Femur (tissue), 1 donor: ENCODE data around the gene HVCN1.
"Not testable (repeated sequence)": the region's sequence is repeated elsewhere in the genome, so short reads cannot be mapped to it uniquely, and the experiment has no call there.

Source experiments
- DNase-seq: peaks from one replicate; pipeline ENCODE4 v3.0.0-alpha.2; 2017

The HVCN1 gene

DNA sequence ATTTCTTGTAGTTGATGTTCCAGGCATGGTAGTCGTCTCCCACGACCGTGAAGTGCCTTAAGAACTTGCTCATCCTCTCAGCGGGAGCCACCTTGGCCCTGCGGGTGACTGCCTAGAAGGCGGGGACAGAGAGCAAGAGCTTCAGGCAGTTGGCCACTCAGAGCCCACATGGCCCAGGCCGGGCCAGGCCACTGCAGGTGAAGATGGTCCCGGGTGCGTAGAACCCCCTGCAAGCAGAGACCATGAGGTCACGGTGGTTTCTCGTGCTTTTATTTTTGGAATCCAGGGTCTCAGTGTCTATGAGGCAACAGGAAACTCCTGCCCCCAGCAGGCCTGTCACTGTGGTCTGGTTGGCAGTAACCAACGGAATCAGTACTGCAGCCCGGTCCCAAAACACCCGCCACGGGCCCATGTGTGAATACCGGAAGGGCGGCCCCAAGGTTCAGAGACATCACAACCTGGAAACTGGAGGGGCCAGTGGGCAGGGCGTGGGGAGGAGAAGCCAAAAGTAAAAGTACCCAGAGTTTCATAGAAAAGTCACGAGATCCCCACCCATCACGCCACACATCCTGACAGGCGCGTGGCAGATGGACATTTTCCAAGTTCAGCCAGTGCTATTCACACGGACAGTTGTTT is 27.5 kb downstream of the HVCN1 start:
- DNase-seq: peak; percentile 40

DNA sequence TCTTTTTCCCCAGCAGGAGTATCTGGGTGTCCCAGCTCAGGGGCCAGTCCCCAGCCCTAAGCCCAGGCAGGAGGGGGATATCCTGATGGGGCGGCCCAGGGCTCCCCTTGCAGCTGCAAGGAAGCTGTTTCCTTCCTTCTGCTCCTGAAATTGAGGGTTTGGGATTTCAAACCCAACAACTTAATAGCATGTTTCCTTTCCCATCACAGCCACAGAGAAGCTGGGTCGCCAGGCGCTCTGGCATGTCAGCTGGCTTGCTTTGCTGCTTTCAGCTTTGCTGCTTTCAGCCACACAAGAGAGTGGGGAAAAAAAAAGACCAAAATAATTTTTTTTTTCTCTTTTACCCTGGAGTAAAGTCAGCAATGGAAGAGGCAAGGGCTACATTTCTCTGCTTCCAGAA is 30.0 kb downstream of the HVCN1 start:
- peak; percentile 66 for DNase-seq

DNA sequence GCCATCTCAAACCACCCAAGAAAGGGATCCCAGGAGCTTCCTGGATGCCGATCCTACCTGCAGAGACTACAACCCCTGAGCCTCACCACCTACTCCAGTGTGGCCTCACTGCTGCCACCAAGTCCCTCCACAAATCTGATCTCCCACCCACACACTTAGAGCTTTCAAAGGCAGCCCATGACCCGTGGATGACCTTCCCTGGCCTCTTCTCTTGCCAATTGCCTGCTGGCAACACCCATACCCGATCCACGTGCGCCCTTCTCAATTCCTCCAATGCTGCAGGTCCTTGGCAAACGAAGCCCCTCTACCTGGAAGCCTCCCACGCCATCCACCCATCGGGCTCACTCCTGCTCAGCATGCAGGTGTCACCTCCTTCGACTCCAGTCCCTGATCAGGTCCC is 30.7 kb downstream of the HVCN1 start:
- DNase-seq: peak; percentile 32

DNA sequence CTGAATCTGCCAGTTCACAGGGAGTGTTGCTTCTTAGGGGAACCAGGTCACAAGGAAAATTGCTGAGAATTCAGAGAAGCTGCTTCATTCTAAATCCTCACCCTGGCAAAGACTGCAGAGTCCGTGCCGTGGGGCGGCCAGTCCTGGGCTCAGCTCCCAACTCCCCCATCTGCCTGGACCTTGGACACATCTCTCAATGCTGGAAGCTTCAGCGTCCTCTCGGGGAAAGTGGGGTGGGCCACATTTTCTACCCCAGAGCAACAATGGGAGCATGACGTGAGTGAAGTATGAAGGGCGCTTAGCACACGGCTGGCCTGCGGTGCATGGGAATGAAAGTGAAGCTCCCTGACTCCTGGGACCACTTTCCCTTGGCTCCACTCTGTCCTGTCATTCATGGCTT is 31.2 kb downstream of the HVCN1 start:
- no peak for DNase-seq

DNA sequence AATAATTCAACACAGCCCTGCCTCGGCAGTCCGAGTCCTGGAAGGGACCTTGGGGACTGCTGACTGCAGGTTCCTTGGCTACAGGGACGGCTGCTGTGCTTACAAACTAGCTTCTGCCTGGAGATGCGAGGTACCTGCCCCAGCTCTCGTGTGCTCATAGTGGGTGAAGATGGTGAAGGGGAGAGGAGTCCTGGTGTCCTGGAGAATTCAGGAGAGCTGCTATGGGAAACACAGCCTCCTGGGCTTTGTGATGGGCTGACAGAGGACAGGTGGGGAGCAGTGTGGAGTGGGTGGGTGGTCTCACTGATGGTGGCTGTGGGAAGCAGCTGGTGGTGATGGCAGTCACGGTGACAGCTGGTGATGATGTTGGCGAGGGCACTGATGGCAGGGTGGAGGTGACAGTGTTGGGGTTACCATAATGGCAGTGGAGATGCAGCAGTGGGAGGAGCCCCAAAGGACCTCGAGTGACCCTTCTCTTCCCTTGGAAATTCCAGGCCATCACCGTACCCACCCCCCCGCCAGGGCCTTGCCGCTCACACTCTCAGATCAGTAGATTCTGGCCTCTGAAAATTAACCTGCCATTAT is 32.8 kb downstream of the HVCN1 start:
- DNase-seq: no peak

DNA sequence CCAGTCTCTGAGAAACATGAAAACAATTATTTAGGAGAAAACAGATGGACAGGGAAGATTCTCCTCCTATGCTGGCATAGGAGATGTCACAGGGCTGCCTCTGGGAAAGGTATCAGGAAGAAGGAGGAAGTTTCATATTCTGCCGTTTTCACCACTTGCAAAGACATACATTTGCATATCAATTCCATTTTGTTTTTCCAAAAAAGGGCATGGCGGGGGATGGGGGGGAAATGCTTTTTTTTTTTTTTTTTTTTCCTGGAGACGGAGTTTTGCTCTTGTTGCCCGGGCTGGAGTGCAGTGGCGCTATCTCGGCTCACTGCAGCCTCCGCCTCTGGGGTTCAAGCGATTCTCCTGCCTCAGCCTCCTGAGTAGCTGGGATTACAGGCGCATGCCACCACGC is 34.7 kb downstream of the HVCN1 start:
- not testable (repeated sequence) for DNase-seq

DNA sequence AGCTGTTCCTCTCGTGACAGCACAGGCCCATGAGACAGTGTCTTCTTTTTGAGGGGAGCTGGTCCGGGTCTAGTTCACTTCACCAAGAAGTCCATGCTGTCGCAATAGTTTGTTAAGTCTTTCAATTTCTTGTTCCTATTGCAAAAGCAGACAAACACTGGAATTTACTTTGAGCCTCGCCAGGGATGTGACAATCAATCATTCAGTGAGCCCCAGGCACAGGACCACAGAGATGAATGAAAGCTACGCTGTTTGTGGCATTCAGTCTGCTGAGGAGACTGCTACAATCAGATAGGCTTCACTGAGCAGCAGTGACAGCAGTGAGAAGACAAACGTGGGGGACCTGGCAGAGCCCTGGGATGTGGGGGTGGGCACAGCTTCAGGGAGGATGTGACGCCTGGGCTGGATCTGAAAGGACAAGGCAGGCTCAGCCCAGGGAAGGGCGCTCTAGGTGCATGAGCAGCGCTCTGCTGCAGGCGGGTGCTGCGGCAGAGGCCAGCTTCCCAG is 39.5 kb downstream of the HVCN1 start:
- DNase-seq: no peak

DNA sequence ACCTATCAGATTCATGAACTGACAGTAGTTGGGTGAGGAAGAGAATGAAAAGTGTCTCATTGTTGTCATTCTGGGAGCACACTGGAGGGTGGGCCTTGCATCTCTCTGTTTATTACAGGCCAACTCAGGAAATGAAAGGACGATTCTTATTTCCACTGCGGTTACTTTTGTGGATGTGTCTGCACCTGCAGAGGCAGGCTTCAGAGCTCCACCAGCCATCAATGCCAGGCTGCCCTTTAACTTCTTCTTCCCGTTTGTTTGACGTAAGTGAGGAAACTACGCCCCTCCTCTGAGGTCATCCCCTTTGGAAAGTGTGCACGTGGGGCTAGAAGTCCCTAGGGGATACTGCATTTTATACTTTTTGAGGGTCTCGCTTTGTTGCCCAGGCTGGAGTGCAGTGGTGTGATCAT is 41.3 kb downstream of the HVCN1 start:
- no peak for DNase-seq

DNA sequence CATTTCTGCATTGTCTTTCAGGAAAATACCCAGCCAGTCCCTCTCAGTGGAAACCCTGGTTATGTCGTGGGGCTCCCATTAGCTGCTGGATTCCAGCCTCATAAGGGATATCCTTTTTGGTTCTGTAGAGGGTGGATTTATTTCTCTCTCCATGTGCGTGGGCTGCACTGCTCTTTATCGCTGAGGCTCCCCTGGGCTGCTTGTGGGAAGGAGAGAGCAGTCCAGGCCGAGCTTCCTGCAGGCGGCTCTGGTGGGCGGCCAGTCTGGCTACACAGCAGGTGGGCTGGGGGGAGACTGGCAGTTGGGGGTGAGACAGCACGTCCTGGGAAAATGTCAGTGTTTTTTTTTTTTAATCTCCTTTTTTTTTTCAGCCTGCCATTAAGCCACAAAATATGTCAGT is 47.4 kb downstream of the HVCN1 start:
- DNase-seq: no peak

DNA sequence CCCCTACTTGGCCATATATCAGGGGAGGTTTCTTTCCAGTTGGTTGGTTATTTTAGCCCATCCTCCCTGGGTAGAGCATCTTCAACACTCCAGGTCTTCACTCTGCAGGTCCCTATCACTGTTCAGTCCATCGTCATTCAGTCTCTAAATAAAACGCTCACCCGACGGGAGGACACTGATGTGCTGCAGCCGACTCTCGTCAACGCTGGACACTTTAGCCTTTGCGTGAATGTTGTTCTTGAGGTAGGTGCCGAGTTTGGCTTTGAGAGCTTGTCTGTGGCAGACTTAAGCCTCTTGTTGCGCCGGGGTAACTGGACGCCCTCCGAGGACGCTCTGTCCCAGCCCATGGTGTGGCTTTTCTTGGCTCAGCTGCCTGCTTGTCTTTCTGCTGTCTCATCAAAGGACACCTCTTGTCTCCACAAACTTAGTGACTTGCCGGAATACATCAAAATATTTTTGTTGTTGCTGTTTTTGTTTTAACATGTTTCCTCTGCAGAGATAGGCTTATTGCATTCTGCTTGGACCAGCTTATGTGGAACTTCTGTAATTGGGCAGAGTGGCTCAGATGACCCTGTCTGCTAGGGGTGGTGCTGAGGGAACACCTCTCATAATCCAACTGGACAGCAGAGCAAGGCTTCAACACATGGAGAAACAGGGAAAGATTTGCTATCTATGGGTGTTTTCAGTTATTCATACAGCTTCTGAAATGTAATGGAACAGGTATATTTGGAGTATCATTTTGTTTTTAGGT is 48.5 kb downstream of the HVCN1 start:
- no peak for DNase-seq

DNA sequence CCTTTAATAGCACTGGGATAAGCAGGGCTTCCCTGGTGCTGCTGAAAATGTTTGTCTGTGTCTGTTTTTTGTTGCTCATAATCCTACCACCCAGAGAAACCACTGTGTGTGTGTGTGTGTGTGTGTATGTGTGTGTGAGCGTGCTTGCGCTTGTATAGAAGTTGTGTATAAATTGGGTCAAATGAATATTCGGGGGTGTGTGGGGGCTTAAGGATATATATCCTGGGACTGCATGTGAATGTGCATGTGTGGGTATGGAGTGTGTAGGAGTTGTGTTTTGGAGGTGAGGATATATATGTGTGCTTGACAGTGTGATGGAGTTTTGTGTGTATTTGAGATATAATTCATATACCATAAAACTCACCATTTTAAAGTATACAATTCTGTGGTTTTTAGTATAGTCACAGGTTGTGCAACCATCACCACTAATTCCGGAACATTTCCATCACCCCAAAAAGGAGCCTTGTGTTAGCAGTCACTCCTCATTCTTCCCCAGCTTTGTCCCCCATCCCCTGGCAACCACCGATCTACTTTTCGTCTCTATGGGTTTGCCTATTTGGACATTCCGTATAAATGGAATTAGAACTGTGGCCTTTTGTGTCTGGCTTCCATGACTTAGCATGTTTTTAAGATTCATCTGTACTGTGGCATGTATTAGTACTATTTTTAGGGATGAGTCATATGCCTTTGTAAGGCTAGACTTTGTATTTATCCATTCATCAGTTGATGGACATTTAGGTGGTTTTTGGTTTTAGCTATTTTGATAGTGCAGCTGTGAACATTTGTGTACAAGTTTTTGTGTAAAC is 49.4 kb downstream of the HVCN1 start:
- DNase-seq: no peak

DNA sequence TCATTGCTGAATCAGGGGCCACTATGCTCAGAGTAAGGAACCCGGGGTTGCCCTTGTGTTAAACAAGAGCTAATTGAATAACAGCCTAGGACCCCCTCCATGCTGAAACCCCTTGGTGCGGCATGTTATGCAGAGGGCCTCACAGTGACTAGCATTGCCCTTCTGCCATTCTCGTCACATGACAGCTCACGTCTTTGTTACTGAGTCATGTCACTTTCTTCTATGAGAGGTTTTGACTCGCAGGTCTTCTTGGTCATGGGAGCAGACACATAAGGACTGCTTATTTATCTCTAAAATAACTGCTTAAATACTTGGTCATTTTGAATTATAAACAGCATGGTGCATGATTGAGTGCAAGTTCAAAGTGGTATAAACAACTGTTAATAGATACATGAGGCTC is 50.1 kb downstream of the HVCN1 start:
- DNase-seq: no peak

DNA sequence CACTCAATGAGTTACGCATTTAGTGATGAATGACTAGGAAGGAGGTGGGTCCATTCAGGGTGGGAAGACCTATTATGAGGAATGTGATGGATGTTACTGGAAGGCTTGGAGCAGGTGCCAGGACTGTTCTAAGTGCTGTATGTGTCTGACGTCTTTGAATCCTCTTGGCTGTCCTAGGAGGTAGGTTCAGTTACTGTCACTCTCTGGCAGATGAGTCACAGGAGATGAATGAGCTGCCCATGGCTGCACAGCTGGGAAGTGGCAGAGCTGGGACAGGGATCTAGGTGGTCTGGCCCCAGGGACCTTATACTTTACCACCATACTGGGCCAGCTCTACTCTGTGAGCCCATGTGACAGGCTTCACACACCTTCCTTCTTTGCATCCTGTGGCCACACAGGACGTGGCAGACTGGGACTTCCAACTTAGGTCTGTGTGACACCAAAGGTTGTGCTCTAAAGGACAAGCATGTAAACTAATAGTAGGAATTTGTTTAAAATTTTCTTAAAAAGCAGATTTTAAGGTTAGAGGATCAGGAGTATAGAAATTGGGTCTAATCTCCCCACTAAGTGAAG is 51.0 kb downstream of the HVCN1 start:
- no peak for DNase-seq

DNA sequence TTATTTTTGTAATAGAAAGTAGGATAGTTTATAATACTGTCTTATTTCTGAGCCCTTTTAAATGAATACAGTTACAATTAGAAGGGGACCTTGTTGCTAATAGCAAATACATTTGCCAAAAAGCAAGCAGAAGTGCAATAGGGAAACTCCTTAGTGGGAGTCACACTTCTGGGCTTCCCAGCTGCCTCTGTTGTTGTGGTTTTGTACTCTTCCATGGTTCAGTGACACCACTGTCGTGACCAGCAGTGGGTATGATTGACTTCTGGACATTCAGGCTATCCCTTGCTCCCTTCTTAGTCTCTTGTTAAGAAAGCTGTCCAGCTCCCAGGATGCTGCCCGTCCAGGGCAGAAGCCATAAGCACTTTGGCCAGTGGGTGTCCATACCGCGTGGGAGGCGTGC is 52.4 kb downstream of the HVCN1 start:
- DNase-seq: no peak

DNA sequence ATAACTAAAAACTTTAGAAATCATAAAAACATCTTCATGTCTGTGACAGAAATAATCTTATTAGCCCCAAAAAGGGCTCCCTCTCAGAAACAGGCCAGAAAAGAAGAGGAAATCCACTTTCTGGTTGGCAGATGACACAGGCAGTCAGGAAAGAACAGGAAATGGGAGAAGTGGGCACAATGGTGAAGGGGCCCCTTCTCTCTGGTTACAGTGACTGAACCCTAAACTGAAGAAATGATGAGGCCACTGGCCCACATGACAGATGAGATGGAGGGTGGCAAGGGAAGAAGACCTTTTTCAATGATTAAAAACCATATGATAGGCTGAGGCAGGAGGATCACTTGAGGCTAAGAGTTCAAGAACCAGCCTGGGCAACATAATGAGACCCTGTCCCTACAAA is 53.9 kb downstream of the HVCN1 start:
- no peak for DNase-seq

DNA sequence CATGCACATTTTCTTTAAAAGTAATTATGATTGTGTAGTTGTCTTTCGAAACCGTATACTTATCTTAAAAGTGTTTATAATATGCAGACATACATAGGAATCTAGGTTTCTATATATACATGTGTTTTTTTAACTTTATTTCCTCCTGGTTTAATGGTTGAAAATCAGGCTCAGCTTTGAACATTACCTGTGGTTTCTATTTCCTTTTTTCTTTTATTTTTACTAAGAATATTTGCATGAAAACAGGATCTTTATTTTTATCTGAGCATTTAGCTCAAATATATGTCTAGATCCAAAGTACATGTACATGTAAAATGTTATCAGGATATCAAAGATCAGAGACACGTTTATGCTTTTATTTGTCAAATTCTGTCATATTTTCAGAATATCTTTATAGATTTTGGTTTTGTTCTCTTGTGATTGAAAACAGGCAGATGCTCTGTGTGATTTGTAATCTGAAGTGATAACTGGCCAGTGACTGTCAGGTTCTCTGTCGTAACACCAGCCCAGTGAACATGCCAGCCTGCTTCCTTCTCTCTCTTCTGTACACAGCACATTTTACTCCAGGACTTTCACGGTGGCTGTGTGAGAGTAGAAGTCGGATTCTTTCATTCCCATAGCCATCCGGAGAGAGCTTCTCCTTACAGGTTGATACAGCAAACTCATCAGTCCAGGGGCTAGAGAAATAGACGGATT is 61.3 kb downstream of the HVCN1 start:
- DNase-seq: no peak

DNA sequence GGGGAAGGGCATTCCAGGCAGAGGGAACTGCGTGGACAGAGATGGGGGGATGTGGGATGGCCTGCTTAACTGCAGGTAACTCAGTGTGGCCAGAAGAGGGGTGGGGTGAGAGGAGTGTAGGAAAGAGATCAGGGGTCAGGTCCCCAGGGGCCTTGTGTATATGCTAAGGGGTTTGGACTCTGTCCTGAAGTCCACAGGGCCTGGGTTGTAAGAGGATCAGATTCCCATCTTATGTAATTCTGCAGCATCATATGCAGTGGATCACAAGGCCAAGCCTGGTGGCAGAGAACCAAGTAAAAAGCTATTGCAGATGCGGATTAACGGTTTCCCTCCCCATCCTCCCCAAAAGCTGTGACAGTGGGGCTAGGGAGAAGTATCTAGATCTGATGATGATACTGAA is 66.3 kb downstream of the HVCN1 start:
- DNase-seq: no peak

DNA sequence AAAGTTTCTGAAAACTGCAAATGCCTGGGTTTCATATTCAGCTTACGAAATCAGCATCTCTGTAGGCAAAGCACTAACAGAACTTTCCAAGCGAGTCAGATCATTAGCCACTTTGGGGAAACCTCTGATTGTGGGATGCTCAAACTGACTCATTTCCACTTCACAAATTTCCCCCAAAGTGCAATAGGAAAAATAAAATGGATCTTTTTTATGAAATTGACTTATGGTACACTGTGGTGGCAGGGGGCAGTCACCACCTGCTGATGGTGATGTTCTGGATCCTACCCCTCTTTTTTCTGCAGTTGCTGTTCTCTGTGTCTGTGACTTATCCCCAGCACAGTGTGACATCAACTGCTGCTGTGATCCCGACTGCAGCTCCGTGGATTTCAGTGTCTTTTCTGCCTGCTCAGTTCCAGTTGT is 69.4 kb downstream of the HVCN1 start:
- DNase-seq: no peak

DNA sequence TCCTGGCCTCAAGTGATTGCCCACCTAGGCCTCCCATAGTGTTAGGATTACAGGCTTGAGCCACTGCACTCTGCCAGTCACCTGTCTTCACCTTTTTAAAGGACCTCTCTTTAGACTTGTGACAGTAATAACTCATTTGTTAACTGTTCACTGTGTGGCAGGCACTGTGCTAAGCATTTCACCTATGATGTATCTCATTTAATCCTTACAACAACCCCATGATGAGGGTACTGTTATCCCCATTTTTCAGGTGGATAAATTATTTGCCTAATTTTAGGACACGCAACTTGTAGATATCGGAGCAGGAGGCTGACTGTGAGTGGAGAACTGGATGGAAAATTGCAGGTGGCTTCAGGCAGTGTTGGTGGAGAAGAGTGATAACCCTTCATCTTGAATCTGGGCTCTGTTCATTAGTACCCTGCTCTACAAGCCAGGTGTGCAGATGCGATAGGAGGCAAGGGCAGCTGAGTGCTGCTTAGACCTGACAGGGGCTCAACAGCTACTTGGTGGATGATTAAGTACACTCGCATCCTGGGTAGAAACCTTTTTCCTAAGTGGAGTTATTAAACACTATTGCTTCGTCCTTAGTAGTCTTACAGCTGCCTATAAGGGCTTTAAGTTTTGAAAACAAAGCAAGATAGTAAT is 72.3 kb downstream of the HVCN1 start:
- no peak for DNase-seq

DNA sequence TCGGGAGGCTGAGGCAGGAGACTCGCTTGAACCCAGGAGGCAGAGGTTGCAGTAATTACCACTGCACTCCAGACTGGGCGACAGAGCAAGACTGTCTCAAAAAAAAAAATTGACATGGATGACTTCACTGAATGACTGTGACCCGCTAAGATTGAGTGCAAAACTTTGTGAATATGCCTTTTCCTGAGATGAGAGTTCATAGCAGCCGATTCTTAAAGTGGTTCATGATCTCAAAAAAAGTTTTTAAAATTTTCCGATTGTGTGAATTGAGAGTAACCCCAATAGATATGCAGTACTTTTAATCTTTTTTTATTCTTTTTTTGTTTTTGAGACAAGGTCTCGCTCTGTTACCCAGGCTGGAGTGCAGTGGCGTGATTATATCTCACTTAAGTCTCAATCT is 73.7 kb downstream of the HVCN1 start:
- DNase-seq: no peak

DNA sequence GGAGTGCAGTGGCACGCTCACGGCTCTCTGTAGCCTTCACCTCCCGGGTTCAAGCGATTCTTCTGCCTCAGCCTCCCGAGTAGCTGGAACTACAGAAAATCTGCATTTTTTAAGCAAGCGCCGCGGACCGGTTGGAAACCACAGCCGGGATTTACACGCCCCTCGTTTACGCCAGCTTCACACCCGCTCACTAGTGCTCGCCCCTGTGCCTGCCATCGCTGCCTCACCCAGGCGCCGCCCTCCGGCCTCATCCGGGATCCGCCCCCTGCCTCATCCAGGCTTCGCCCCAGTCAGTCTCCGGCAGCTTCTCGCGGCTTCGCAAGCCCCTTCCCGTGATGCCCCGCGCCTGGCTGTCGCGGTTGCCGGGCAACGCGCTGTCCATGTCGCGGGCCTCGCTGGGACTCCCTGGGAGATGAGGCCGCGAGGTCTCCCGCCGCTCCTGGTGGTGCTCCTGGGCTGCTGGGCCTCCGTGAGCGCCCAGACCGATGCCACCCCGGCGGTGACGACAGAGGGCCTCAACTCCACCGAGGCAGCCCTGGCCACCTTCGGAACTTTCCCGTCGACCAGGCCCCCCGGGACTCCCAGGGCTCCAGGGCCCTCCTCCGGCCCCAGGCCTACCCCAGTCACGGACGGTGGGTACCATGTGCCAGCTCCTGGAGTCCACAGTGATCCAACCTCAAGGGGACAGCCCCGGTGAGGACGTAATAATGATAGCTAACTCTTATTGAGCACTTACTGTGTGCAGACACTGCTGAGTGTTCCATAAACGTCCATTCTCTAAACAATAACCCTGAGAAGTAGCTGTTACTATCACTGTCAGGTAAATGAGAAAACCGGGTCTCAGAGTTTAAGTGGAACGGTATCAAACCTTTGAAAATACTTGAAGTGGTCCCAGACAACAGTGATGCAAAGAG is 74.9 kb downstream of the HVCN1 start, which contains the start of gene TCTN1:
Gene TCTN1 (plus strand): TSS at position 359 of the 914 bp plus-strand sequence. CDS start 54 bp downstream, at position 413.
- peak; percentile 97 for DNase-seq
